Mesenchymal stem cell (in vitro differentiated cells and primary cell): ENCODE results near the gene FGF14.
"Not testable (repeated sequence)": the region's sequence is repeated elsewhere in the genome, so short reads cannot be mapped to it uniquely, and the experiment has no call there.

ENCODE experiments used
- DNase-seq: peaks from one replicate; pipeline ENCODE4 v3.0.0-alpha.2; 2013
- H2AFZ ChIP-seq: one replicate; pipeline ENCODE4 v1.6.1; 2013; ENCODE audit warnings: low read depth, mild to moderate bottlenecking, control low read depth, inconsistent platforms, low read length, moderate library complexity
- H2AK5ac ChIP-seq: 2 replicates; pipeline ENCODE4 v1.6.1; 2013; ENCODE audit warnings: low read length, moderate library complexity, mild to moderate bottlenecking, inconsistent platforms; ENCODE audit not compliant: severe bottlenecking
- H2BK120ac ChIP-seq: one replicate; pipeline ENCODE4 v1.6.1; 2013; ENCODE audit warnings: low read depth, mild to moderate bottlenecking, inconsistent platforms, low read length, moderate library complexity
- H2BK12ac ChIP-seq, 2 experiments: one replicate each; pipeline ENCODE4 v1.6.1; 2013; ENCODE audit warnings: inconsistent platforms in 2 of 2, low read length in 2 of 2, mild to moderate bottlenecking in 2 of 2, moderate library complexity in 2 of 2, control low read depth in 1 of 2
- H2BK15ac ChIP-seq: one replicate; pipeline ENCODE4 v1.6.1; 2013; ENCODE audit warnings: mild to moderate bottlenecking, low read depth, inconsistent platforms; ENCODE audit not compliant: poor library complexity, severe bottlenecking
- H2BK5ac ChIP-seq: 2 replicates; pipeline ENCODE4 v1.6.1; 2013; ENCODE audit warnings: low read depth, mild to moderate bottlenecking, low read length, control low read depth, inconsistent platforms; ENCODE audit not compliant: poor library complexity, severe bottlenecking
- H3K14ac ChIP-seq, 2 experiments: one replicate each; pipeline ENCODE4 v1.6.1; 2013; ENCODE audit warnings: inconsistent platforms in 2 of 2, low read length in 2 of 2, control low read depth in 1 of 2, mild to moderate bottlenecking in 1 of 2, moderate library complexity in 1 of 2
- H3K18ac ChIP-seq, 2 experiments: one replicate each; pipeline ENCODE4 v1.6.1; 2013; ENCODE audit warnings: inconsistent platforms in 2 of 2, low read length in 2 of 2, control low read depth in 1 of 2, low read depth in 1 of 2, mild to moderate bottlenecking in 1 of 2
- H3K23ac ChIP-seq, 2 experiments: one replicate each; pipeline ENCODE4 v1.6.1; 2013; ENCODE audit warnings: inconsistent platforms in 2 of 2, low read length in 2 of 2, mild to moderate bottlenecking in 2 of 2, moderate library complexity in 2 of 2, control low read depth in 1 of 2
- H3K27ac ChIP-seq: 2 replicates; pipeline ENCODE4 v1.5.1; 2013; ENCODE audit warnings: mild to moderate bottlenecking, moderate library complexity, low read length, control low read depth, inconsistent platforms; ENCODE audit not compliant: poor library complexity, severe bottlenecking
- H3K27me3 ChIP-seq, 2 experiments: 2 replicates each; pipeline versions ENCODE4 v1.6.1 to v1.7.0; 2013; ENCODE audit warnings: low read length in 2 of 2, mild to moderate bottlenecking in 2 of 2, moderate library complexity in 2 of 2, control low read depth in 1 of 2, inconsistent platforms in 1 of 2; ENCODE audit not compliant: control insufficient read depth in 1 of 2, insufficient read depth in 1 of 2
- H3K36me3 ChIP-seq, 2 experiments: 2 replicates each; pipeline versions ENCODE4 v1.6.1 to v1.7.0; 2013; ENCODE audit warnings: low read length in 2 of 2, control low read depth in 1 of 2, inconsistent platforms in 1 of 2, low read depth in 1 of 2, mild to moderate bottlenecking in 1 of 2; ENCODE audit not compliant: insufficient read depth in 2 of 2, control insufficient read depth in 1 of 2
- H3K4ac ChIP-seq, 2 experiments: one replicate each; pipeline ENCODE4 v1.6.1; 2013; ENCODE audit warnings: inconsistent platforms in 2 of 2, low read length in 2 of 2, mild to moderate bottlenecking in 2 of 2, moderate library complexity in 2 of 2, control low read depth in 1 of 2, low read depth in 1 of 2
- H3K4me1 ChIP-seq: 2 replicates; pipeline ENCODE4 v1.6.1; 2013; ENCODE audit warnings: low read depth, low read length, control low read depth; ENCODE audit not compliant: control insufficient read depth, insufficient read depth
- H3K4me2 ChIP-seq: 2 replicates; pipeline ENCODE4 v1.6.1; 2013; ENCODE audit warnings: low read length, mild to moderate bottlenecking, inconsistent platforms; ENCODE audit not compliant: poor library complexity, severe bottlenecking
- H3K4me3 ChIP-seq, 2 experiments: 2 replicates each; pipeline versions ENCODE4 v1.5.1 to v1.7.0; 2013; ENCODE audit warnings: low read length in 2 of 2, mild to moderate bottlenecking in 2 of 2, control low read depth in 1 of 2, low read depth in 1 of 2; ENCODE audit not compliant: insufficient read depth in 1 of 2
- H3K79me1 ChIP-seq: replicated peaks from 2 replicates; pipeline ENCODE4 v1.6.1; 2013; ENCODE audit warnings: mild to moderate bottlenecking, control low read depth, low read length, inconsistent platforms; ENCODE audit not compliant: poor library complexity, severe bottlenecking
- H3K9ac ChIP-seq: 2 replicates; pipeline ENCODE4 v1.7.0; 2013; ENCODE audit warnings: mild to moderate bottlenecking, low read length, moderate library complexity
- H3K9me3 ChIP-seq: 2 replicates; pipeline ENCODE4 v1.7.0; 2013; ENCODE audit warnings: mild to moderate bottlenecking, low read length; ENCODE audit not compliant: control insufficient read depth
- H4K8ac ChIP-seq: one replicate; pipeline ENCODE4 v1.6.1; 2013; ENCODE audit warnings: inconsistent platforms, mild to moderate bottlenecking, low read length, moderate library complexity
- H4K91ac ChIP-seq: one replicate; pipeline ENCODE4 v1.6.1; 2013; ENCODE audit warnings: mild to moderate bottlenecking, low read length, inconsistent platforms
- WGBS: methylation state at CpG from one replicate; pipeline ENCODE4 v1.1.7; 2013; ENCODE audit warnings: mixed read lengths; 5-methylcytosine and 5-hydroxymethylcytosine counted together

Gene FGF14

DNA sequence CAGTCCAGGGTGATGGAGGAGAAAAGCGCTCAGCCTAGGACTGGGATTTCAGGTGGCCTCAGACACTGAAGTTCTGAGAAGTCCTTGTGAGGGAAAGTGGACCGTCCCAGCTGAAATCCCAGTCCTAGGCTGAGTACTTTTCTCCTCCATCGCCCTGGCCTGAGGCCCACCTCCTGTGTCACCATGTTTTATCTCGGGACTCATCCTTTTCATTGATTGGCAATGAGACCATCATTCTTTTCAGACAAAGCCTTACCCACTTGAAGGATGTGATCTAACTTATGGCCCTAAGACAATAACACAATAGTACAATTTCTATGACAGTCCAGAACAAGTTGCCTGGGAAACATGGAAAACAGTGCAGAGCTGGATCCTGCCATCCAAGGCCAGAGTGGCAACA lies 263.9 kb downstream of the FGF14 start:
- not testable (repeated sequence) for H4K91ac ChIP-seq, H3K4me2 ChIP-seq, H3K14ac ChIP-seq, H3K9me3 ChIP-seq, H3K36me3 ChIP-seq, H3K4me1 ChIP-seq, H3K27me3 ChIP-seq, H3K4me3 ChIP-seq, H2AFZ ChIP-seq, H3K79me1 ChIP-seq, H2BK15ac ChIP-seq, H3K9ac ChIP-seq, H2BK120ac ChIP-seq, H3K4ac ChIP-seq, H2BK5ac ChIP-seq, H2AK5ac ChIP-seq, DNase-seq, H2BK12ac ChIP-seq, H3K27ac ChIP-seq, H4K8ac ChIP-seq, H3K23ac ChIP-seq, H3K18ac ChIP-seq
- WGBS = 79% methylated on average over 2 of the region's 4 CpGs

DNA sequence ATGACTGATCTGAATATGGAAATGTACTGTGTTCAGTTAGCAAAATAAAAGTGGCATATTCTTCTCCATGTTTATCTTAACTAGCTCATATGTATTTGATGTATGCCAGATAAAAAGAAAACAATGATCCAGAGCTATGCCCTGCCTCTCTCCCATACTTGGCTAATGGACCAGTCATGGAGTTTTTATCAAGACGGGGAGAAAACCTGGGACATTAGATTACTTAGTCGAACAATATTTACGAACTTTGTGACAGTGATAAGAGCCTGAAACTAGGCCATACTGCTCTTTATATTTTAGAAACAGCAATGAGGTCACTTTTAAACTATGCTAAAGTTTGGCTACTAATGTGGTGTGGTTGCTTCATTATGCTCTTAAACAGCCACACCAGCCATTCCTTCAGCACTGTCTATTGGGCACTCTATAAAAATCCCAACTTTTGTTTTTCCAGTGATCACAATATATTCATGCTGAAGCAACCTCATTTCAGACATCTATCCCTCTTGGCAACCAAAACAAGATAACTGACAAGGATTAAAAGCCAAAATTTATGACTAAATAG lies 265.0 kb downstream of the FGF14 start:
- no peak overlapping the region for H2BK15ac ChIP-seq
- no peak overlapping the region for H2AFZ ChIP-seq
- no peak overlapping the region for H2BK12ac ChIP-seq
- H3K4me1 ChIP-seq = no peaks in the 10 kb centered on the region
- no peaks in the 10 kb centered on the region for H3K36me3 ChIP-seq
- no peak overlapping the region for H3K18ac ChIP-seq
- H2AK5ac ChIP-seq = no peak overlapping the region
- DNase-seq = no peak
- no peak overlapping the region for H3K4me2 ChIP-seq
- H3K4ac ChIP-seq = no peak overlapping the region
- no peak overlapping the region for H3K14ac ChIP-seq
- no peak overlapping the region for H4K8ac ChIP-seq
- no peak overlapping the region for H3K23ac ChIP-seq
- H3K79me1 ChIP-seq = no peaks in the 10 kb centered on the region
- no peaks in the 10 kb centered on the region for H3K27me3 ChIP-seq
- no peak overlapping the region for H3K27ac ChIP-seq
- H2BK120ac ChIP-seq = no peak overlapping the region
- 93% methylated on average over 3 of the region's 3 CpGs for WGBS
- H2BK5ac ChIP-seq = no peak overlapping the region
- H3K9me3 ChIP-seq = no peaks in the 10 kb centered on the region
- H4K91ac ChIP-seq = no peak overlapping the region
- H3K9ac ChIP-seq = no peak overlapping the region
- H3K4me3 ChIP-seq = no peak overlapping the region

DNA sequence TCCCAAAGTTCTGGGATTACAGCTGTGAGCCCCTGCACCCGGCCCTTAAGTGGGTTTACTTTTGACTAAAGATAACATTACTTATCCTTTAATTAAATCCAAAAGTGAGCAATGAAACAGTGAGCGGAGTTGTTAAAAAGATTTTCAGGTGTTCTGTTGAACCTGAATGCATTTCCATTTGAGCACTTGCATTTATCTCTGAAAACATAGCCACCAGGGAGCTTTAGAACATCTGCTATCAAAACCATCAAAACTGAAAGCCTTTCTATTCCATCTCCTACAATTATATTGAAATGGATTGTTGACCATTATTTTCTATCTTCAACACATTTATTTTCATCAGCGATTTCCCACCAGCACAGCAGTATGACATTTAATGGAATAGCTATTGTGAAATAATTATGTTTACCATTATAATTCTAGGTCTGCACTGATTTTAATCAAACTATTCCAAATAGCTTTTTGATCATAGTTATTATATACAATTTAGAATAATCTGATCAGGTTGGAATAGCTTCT lies 269.0 kb downstream of the FGF14 start:
- H2BK120ac ChIP-seq = no peak overlapping the region

DNA sequence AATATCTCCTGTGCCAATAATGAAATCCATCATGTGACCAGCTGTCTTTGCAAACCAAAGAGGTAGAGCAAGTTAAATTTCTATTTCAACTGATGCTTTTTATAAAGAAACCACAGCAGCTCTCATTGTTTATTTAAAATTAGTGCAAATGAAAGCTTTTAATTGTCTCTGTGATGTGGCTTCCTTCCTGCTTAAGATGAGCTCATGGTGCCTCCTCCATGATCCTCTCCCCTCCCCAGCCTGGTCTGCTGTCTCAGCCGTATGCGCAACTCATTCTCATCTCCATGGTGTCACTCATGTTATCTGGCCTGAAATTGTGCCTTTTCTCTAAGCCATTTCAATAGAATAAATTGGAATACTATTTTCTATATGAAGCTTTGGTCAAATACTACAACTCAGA lies 270.6 kb downstream of the FGF14 start:
- no peak overlapping the region for H3K23ac ChIP-seq
- no peak overlapping the region for H3K4ac ChIP-seq
- WGBS = 88% methylated on average over 1 of the region's 2 CpGs
- no peak overlapping the region for H4K8ac ChIP-seq
- no peak overlapping the region for H3K4me2 ChIP-seq
- H3K18ac ChIP-seq = no peak overlapping the region
- no peaks in the 10 kb centered on the region for H3K9me3 ChIP-seq
- no peaks in the 10 kb centered on the region for H3K27me3 ChIP-seq
- DNase-seq = no peak
- no peak overlapping the region for H2BK120ac ChIP-seq
- H2BK5ac ChIP-seq = no peak overlapping the region
- H2BK15ac ChIP-seq = no peak overlapping the region
- no peaks in the 10 kb centered on the region for H3K36me3 ChIP-seq
- no peak overlapping the region for H3K14ac ChIP-seq
- H3K4me3 ChIP-seq = no peak overlapping the region
- H3K27ac ChIP-seq = no peak overlapping the region
- no peaks in the 10 kb centered on the region for H3K79me1 ChIP-seq
- H2BK12ac ChIP-seq = no peak overlapping the region
- no peaks in the 10 kb centered on the region for H3K4me1 ChIP-seq
- H3K9ac ChIP-seq = no peak overlapping the region
- H2AFZ ChIP-seq = no peak overlapping the region
- H2AK5ac ChIP-seq = no peak overlapping the region
- H4K91ac ChIP-seq = no peak overlapping the region

More for the DNA sequence above, 269.0 kb downstream of the FGF14 start:
- WGBS = no CpG with 5 or more reads among the region's 3 CpGs
- no peak for DNase-seq
- Histone ChIP-seq H3K23ac (no peak overlapping the region), H3K14ac (no peak overlapping the region), H2BK12ac (no peak overlapping the region), H3K4ac (no peak overlapping the region), H4K8ac (no peak overlapping the region), H2AFZ (no peak overlapping the region), H3K27me3 (no peaks in the 10 kb centered on the region), H3K4me3 (no peak overlapping the region), H3K79me1 (no peaks in the 10 kb centered on the region), H3K9me3 (no peaks in the 10 kb centered on the region), H2BK5ac (no peak overlapping the region), H3K4me2 (no peak overlapping the region), H3K9ac (no peak overlapping the region), H2AK5ac (no peak overlapping the region), H3K18ac (no peak overlapping the region), H4K91ac (no peak overlapping the region), H3K4me1 (no peaks in the 10 kb centered on the region), H3K36me3 (no peaks in the 10 kb centered on the region), H3K27ac (no peak overlapping the region), H2BK15ac (no peak overlapping the region)
